Measurements from ENCODE around the gene BTBD2. TPM values are rescaled to one million over a fixed set of nuclear protein-coding genes. Genes with fewer than 3 reads are reported as not detected.

Gene BTBD2
- total and polyA plus RNA-seq, 2 of the 8 experiments (the other 6 are each of a cell fraction or from before 2014, with no cell fraction given) = 91.7 to 92.3 TPM

DNA sequence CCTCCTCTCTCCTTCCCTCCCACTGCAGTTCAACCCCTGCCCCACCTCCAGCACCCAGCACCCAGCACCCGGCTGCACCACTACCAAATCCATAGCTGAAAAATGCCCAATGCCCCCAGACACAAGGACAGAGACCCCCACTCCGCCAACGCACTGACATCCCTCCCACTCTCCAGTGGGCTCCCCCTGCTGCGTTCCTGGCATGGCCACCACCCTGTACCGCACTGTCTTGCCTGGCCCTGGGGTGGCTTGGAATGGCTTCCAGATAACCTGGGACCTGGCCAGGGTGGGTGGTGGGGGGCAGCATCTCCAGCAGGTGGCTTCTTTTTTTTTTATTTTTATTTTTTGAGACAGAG is 41.3 kb upstream of the BTBD2 start:
- peak overlapping the region; percentile 16 for H4K5ac ChIP-seq (ENCODE audit: insufficient read length, low read depth, low read length)
- FAIRE-seq (no peak), DNase-seq (ENCODE audit: low read depth in 1 of 2, low spot score in 2 of 2) (peak in 1 of 2 experiments; percentile 44)
- H2BK120ac ChIP-seq (replicated peaks; ENCODE audit: low read depth, low read length) = no peak overlapping the region
- 0 out of 2 replicates have a peak overlapping the region, but pooled peaks have one; percentile 95 for H2BK15ac ChIP-seq (ENCODE audit: low read length)
- no peak overlapping the region; the same call in 1 of the 2 replicates for H2BK5ac ChIP-seq (ENCODE audit: low read depth, low read length)
- H3K18ac ChIP-seq (ENCODE audit: extremely low read depth, low read length) = no peak overlapping the region
- H3K9ac ChIP-seq (replicated peaks in 1 of 4; ENCODE audit: extremely low read depth in 1 of 4, low read depth in 3 of 4, low read length in 3 of 4) = no peak overlapping the region
- H3K4me1 ChIP-seq (replicated peaks in 1 of 4; ENCODE audit: control insufficient read depth in 3 of 4, insufficient read depth in 4 of 4, low read length in 3 of 4) = peaks cover 4 to 25% (median 19%) of the 10 kb centered on the region in 4 experiments
- H3K27me3 ChIP-seq (replicated peaks in 1 of 4; ENCODE audit: control insufficient read depth in 3 of 4, extremely low read depth in 1 of 4, insufficient read depth in 3 of 4, low read length in 3 of 4) = no peaks in the 10 kb centered on the region
- ChIA-PET CTCF (ENCODE audit: partially characterized antibody) (interaction anchor here (0.6 to 3.2 kb wide), 3 partner anchors 12 to 166 kb away, joined by 3 to 16 read pairs (median 5); no protein-coding TSS in a partner anchor), POLR2A (ENCODE audit: partially characterized antibody) (interaction anchor here (0.8 to 22.2 kb wide), 3 partner anchors 10 to 151 kb away, joined by 5 to 524 read pairs (median 7); no protein-coding TSS in a partner anchor)
- TF ChIP-seq RBBP5 (IDR thresholded peaks at IDR 0.05; ENCODE audit: borderline replicate concordance, low read depth, low read length) (no peak), HDAC6 (IDR thresholded peaks at IDR 0.05; ENCODE audit: low read depth, low read length) (no peak), EGR1 (IDR thresholded peaks at IDR 0.05; ENCODE audit: borderline replicate concordance, low read depth, low read length) (no peak), ATF2 (IDR thresholded peaks at IDR 0.05; ENCODE audit: low read length) (no peak)
- no peak overlapping the region for H2BK20ac ChIP-seq (ENCODE audit: low read length)
- H3K56ac ChIP-seq (replicated peaks; ENCODE audit: insufficient read length, low read depth, low read length) = no peak overlapping the region
- H3K36me3 ChIP-seq (ENCODE audit: control insufficient read depth in 2 of 4, insufficient read depth in 4 of 4, low read length in 3 of 4) = no peaks in the 10 kb centered on the region
- H3K14ac ChIP-seq (ENCODE audit: insufficient read length) = no peak overlapping the region
- H2AFZ ChIP-seq (ENCODE audit: low read length) = no peak overlapping the region
- H2BK12ac ChIP-seq (ENCODE audit: low read depth, low read length) = peak overlapping the region; percentile 84; the same call in 1 of the 2 replicates
- H3K79me1 ChIP-seq (ENCODE audit: low read depth, low read length) = no peaks in the 10 kb centered on the region
- no peak overlapping the region for H4K8ac ChIP-seq (ENCODE audit: extremely low read depth, insufficient read depth, low read length)
- peak overlapping the region; percentile 92 for H4K91ac ChIP-seq (replicated peaks; ENCODE audit: insufficient read length, low read length)
- no peaks in the 10 kb centered on the region for H3K9me3 ChIP-seq (ENCODE audit: insufficient read depth in 2 of 2, low read depth in 1 of 2, low read length in 1 of 2)
- H3K4me3 ChIP-seq (ENCODE audit: extremely low read depth in 1 of 4, insufficient read depth in 2 of 4, low read depth in 3 of 4, low read length in 4 of 4) = no peak overlapping the region
- no peak overlapping the region for H3K27ac ChIP-seq (ENCODE audit: low read depth, low read length)
- no peak overlapping the region for H3K4me2 ChIP-seq (ENCODE audit: insufficient read depth in 1 of 2, low read depth in 2 of 2, low read length in 2 of 2)
- H3K79me2 ChIP-seq (ENCODE audit: control insufficient read depth in 1 of 2, insufficient read depth in 2 of 2, low read length in 2 of 2) = no peaks in the 10 kb centered on the region
- H3K23me2 ChIP-seq (ENCODE audit: low read depth, low read length) = peaks cover 4% of the 10 kb centered on the region; the same call in 1 of the 2 replicates
- H3K23ac ChIP-seq (ENCODE audit: insufficient read length) = no peak overlapping the region
- H4K20me1 ChIP-seq (replicated peaks in 1 of 2; ENCODE audit: control insufficient read depth in 1 of 2, insufficient read depth in 2 of 2, low read length in 2 of 2) = no peaks in the 10 kb centered on the region
- H3K4ac ChIP-seq (replicated peaks; ENCODE audit: insufficient read length, low read depth, low read length) = peak overlapping the region; percentile 75
- no peak overlapping the region for H2AK5ac ChIP-seq (ENCODE audit: low read depth, low read length)
- WGBS, 2 experiments (ENCODE audit: extremely low coverage in 1 of 2, insufficient coverage in 1 of 2, insufficient read length in 1 of 2, insufficient replicate concordance in 2 of 2, low coverage in 1 of 2, low lambda C conversion rate in 2 of 2, missing lambda C conversion rate in 1 of 2) = 89% methylated on average over 3 of the region's 5 CpGs; no CpG with 5 or more reads in 1 of the 2 experiments
